A375 (cell line): ENCODE data around the gene AKAP6. TPM values are rescaled to one million over a fixed set of nuclear protein-coding genes. Genes with fewer than 3 reads are reported as not detected.

Experiments used
- small RNA-seq: library from RNA; depleted of rRNA; stranded (forward); fragments of <200 nt; gene quantifications from one replicate; pipeline ENCODE3, GENCODE V24; 2014
- total RNA-seq: library from RNA; depleted of rRNA; stranded (reverse); fragments of >200 nt; shearing (Covaris generic); gene quantifications from 2 replicates; pipeline ENCODE4 v1.2.3, GENCODE V29; 2014; rRNA removed

AKAP6 gene, protein sequence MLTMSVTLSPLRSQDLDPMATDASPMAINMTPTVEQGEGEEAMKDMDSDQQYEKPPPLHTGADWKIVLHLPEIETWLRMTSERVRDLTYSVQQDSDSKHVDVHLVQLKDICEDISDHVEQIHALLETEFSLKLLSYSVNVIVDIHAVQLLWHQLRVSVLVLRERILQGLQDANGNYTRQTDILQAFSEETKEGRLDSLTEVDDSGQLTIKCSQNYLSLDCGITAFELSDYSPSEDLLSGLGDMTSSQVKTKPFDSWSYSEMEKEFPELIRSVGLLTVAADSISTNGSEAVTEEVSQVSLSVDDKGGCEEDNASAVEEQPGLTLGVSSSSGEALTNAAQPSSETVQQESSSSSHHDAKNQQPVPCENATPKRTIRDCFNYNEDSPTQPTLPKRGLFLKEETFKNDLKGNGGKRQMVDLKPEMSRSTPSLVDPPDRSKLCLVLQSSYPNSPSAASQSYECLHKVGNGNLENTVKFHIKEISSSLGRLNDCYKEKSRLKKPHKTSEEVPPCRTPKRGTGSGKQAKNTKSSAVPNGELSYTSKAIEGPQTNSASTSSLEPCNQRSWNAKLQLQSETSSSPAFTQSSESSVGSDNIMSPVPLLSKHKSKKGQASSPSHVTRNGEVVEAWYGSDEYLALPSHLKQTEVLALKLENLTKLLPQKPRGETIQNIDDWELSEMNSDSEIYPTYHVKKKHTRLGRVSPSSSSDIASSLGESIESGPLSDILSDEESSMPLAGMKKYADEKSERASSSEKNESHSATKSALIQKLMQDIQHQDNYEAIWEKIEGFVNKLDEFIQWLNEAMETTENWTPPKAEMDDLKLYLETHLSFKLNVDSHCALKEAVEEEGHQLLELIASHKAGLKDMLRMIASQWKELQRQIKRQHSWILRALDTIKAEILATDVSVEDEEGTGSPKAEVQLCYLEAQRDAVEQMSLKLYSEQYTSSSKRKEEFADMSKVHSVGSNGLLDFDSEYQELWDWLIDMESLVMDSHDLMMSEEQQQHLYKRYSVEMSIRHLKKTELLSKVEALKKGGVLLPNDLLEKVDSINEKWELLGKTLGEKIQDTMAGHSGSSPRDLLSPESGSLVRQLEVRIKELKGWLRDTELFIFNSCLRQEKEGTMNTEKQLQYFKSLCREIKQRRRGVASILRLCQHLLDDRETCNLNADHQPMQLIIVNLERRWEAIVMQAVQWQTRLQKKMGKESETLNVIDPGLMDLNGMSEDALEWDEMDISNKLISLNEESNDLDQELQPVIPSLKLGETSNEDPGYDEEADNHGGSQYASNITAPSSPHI (N-terminal part only)
- 0.83 and 3.3 TPM in 2 replicates for total RNA-seq

DNA sequence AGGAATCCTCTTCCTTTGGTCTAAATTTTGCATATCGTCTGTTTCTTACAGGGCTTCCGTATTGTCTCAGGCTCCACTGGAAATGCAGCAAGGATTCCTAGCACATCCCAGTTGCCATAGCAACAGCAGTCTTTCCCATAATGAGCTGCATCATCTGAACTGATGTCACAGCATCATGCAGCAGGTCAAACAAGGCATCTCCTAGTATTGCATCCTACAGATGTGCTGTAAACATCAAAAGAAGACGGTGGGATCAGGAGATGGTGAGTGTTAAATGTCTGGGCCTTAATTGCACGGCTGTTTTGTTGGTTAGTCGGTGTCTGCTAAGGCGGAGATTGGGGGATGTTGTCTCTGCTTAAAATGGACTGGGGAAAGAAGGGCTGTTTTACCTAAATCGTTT is at the start of gene AKAP6:
TSS of gene AKAP6 (plus strand) at position 153 of the 400 bp plus-strand sequence. CDS start 104,196 bp downstream, outside the sequence.

Small RNA genes lying within 50 kb of the gene (small RNA-seq; reads per million reads assigned to genes)
- gene RN7SL660P = 0.25 reads per million

Other genes starting within 250 kb of the AKAP6 start
- gene RNU6-7, start 127.3 kb upstream of the AKAP6 start, total RNA-seq = not detected in 2 replicates
- not detected in 2 replicates for gene RNU6-8, start 126.0 kb upstream of the AKAP6 start, total RNA-seq